GM23338 (cell line): ENCODE results near the gene C11orf98. TPM values are rescaled to one million over a fixed set of nuclear protein-coding genes. Genes with fewer than 3 reads are reported as not detected.

Experiments used
- ATAC-seq: fragments of 200-7000 bp; cut with Tn5 transposase; 3 replicates; pipeline ENCODE4 v1.9.1; 2020
- DNase-seq: peaks from one replicate; pipeline ENCODE4 v3.0.0-alpha.2; 2015; ENCODE audit warnings: low spot score
- H2AFZ ChIP-seq: fragments of 200-600 bp; sonication (generic); 2 replicates; pipeline ENCODE4 v1.8.0; 2016; ENCODE audit warnings: antibody characterized with exemption, mild to moderate bottlenecking, moderate library complexity
- H3F3A ChIP-seq: fragments of 200-600 bp; sonication (generic); replicated peaks from 2 replicates; pipeline ENCODE4 v1.8.0; 2017; ENCODE audit warnings: antibody characterized with exemption, mixed run types, low read depth
- H3K27ac ChIP-seq: fragments of 200-600 bp; sonication (generic); 2 replicates; pipeline ENCODE4 v1.6.1; 2016; ENCODE audit warnings: low read depth
- H3K27me3 ChIP-seq: fragments of 200-600 bp; sonication (generic); 2 replicates; pipeline ENCODE4 v1.8.0; 2016; ENCODE audit warnings: mild to moderate bottlenecking, mixed run types, moderate library complexity; ENCODE audit not compliant: insufficient read depth
- H3K36me3 ChIP-seq: fragments of 200-600 bp; sonication (generic); 2 replicates; pipeline ENCODE4 v1.8.0; 2016; ENCODE audit warnings: mild to moderate bottlenecking; ENCODE audit not compliant: insufficient read depth
- H3K4me1 ChIP-seq: fragments of 200-600 bp; sonication (generic); 2 replicates; pipeline ENCODE4 v1.8.0; 2016; ENCODE audit warnings: mild to moderate bottlenecking, moderate library complexity; ENCODE audit not compliant: insufficient read depth
- H3K4me2 ChIP-seq: fragments of 200-600 bp; sonication (generic); 2 replicates; pipeline ENCODE4 v1.7.1; 2017; ENCODE audit warnings: mixed run types
- H3K4me3 ChIP-seq: fragments of 200-600 bp; sonication (generic); 2 replicates; pipeline ENCODE4 v1.6.1; 2016; ENCODE audit warnings: mixed run types
- H3K79me2 ChIP-seq: fragments of 200-600 bp; sonication (generic); replicated peaks from 2 replicates; pipeline ENCODE4 v1.8.0; 2017; ENCODE audit warnings: mild to moderate bottlenecking; ENCODE audit not compliant: insufficient read depth
- H3K9me2 ChIP-seq: fragments of 200-600 bp; sonication (generic); 2 replicates; pipeline ENCODE4 v1.8.0; 2017; ENCODE audit not compliant: insufficient read depth
- H4K20me1 ChIP-seq: fragments of 200-600 bp; sonication (generic); replicated peaks from 2 replicates; pipeline ENCODE4 v1.8.0; 2017; ENCODE audit warnings: mild to moderate bottlenecking; ENCODE audit not compliant: insufficient read depth
- H3K27ac Mint-ChIP-seq: 2 replicates; pipeline ENCODE4 v1.8.0; 2020; ENCODE audit warnings: inconsistent platforms, mild to moderate bottlenecking, moderate library complexity, mixed read lengths
- H3K27me3 Mint-ChIP-seq: 3 replicates; pipeline ENCODE4 v1.8.0; 2022; ENCODE audit warnings: low read depth, mild to moderate bottlenecking, moderate library complexity, mixed read lengths, inconsistent platforms; ENCODE audit not compliant: insufficient read depth, poor library complexity
- H3K36me3 Mint-ChIP-seq: 3 replicates; pipeline ENCODE4 v1.8.0; 2021; ENCODE audit warnings: low read depth, mild to moderate bottlenecking, inconsistent platforms, moderate library complexity, mixed read lengths
- H3K4me1 Mint-ChIP-seq: 3 replicates; pipeline ENCODE4 v1.8.0; 2020; ENCODE audit warnings: mild to moderate bottlenecking, inconsistent platforms, mixed read lengths
- H3K4me3 Mint-ChIP-seq: 3 replicates; pipeline ENCODE4 v1.8.0; 2021; ENCODE audit warnings: moderate library complexity, mild to moderate bottlenecking, inconsistent platforms, mixed read lengths
- H3K9me3 Mint-ChIP-seq: 3 replicates; pipeline ENCODE4 v1.8.0; 2020; ENCODE audit warnings: moderate library complexity, mild to moderate bottlenecking, inconsistent platforms, mixed read lengths
- CREB1 ChIP-seq: fragments of 250-450 bp; sonication (Bioruptor Pico); IDR thresholded peaks from 2 replicates; pipeline ENCODE4 v1.5.0; 2020; ENCODE audit warnings: low read depth, mild to moderate bottlenecking, moderate library complexity
- CTCF ChIP-seq, 2 experiments: fragments of 200-600 bp in 1 of 2; sonication (generic) in 1 of 2; conservative IDR thresholded peaks; 2 replicates each; pipeline versions ENCODE4 v1.5.1 to v1.6.1; 2016 to 2017; ENCODE audit warnings: antibody characterized with exemption in 2 of 2, low read depth in 2 of 2, mild to moderate bottlenecking in 2 of 2, moderate library complexity in 1 of 2
- ETS1 ChIP-seq: IDR thresholded peaks from 2 replicates; pipeline ENCODE4 v1.6.1; 2016; ENCODE audit warnings: antibody characterized with exemption
- JUNB ChIP-seq: IDR thresholded peaks from one replicate; pipeline ENCODE4 v1.6.1; 2016; ENCODE audit warnings: antibody characterized with exemption; ENCODE audit not compliant: unreplicated experiment
- NANOG ChIP-seq: IDR thresholded peaks from 2 replicates; pipeline ENCODE4 v1.6.1; 2016; ENCODE audit warnings: antibody characterized with exemption, borderline replicate concordance
- POLR2AphosphoS5 ChIP-seq: IDR thresholded peaks from 2 replicates; pipeline ENCODE4 v1.6.1; 2016; ENCODE audit warnings: antibody characterized with exemption, low read depth
- STAT1 ChIP-seq: IDR thresholded peaks from one replicate; pipeline ENCODE4 v1.6.1; 2016; ENCODE audit warnings: antibody characterized with exemption; ENCODE audit not compliant: unreplicated experiment
- ZNF114 ChIP-seq: fragments of 250-450 bp; sonication (Bioruptor Pico); IDR thresholded peaks from 2 replicates; pipeline ENCODE4 v1.5.0; 2020; ENCODE audit warnings: mild to moderate bottlenecking, moderate library complexity
- ZNF331 ChIP-seq: fragments of 250-450 bp; sonication (Bioruptor Pico); IDR thresholded peaks from 2 replicates; pipeline ENCODE4 v1.5.0; 2020; ENCODE audit warnings: low read depth, mild to moderate bottlenecking, moderate library complexity
- polyA plus RNA-seq: library from polyadenylated mRNA; unstranded; fragments of >200 nt; fragmentation: Nextera tagmentation; extraction: Ambion mirVana; gene quantifications from 2 replicates; pipeline ENCODE4 v1.2.1, GENCODE V29; 2016
- total RNA-seq: library from RNA; depleted of rRNA; stranded (reverse); fragments of >200 nt; shearing (Covaris generic); gene quantifications from 2 replicates; pipeline ENCODE4 v1.2.3, GENCODE V29; 2014

C11orf98 gene
- total and polyA plus RNA-seq, 2 experiments from 2014 or later: 132 to 479 TPM

GRCh38 chr11:62688491-62688890 lies 23.5 kb upstream of the C11orf98 start (continued):
- TF ChIP-seq ZNF331 (CRISPR knock-in tag) (no peak), JUNB (no peak), ETS1 (no peak), CREB1 (no peak)

- H3K4me3 Mint-ChIP-seq: no peak overlapping the region; the same call in 1 of the 3 replicates
- peak overlapping the region; percentile 82 for H3K4me2 ChIP-seq
- H3K4me3 ChIP-seq: peak overlapping the region; percentile 56
These were observed 22.7 kb upstream of the C11orf98 start for GRCh38 chr11:62687508-62688396.

GRCh38 chr11:62682518-62682917 lies 17.5 kb upstream of the C11orf98 start:
- Histone ChIP-seq H2AFZ (no peak overlapping the region), H3K4me1 (peaks cover 8% of the 10 kb centered on the region), H3K27ac (no peak overlapping the region), H3K27me3 (peaks cover 6% of the 10 kb centered on the region), H3K4me3 (no peak overlapping the region), H3K79me2 (peaks cover 10% of the 10 kb centered on the region), H3F3A (peaks cover 9% of the 10 kb centered on the region), H4K20me1 (no peaks in the 10 kb centered on the region), H3K9me2 (no peaks in the 10 kb centered on the region), H3K4me2 (no peak overlapping the region), H3K36me3 (no peaks in the 10 kb centered on the region)
- no peak overlapping the region for H3K27ac Mint-ChIP-seq
- H3K4me3 Mint-ChIP-seq: no peak overlapping the region
- DNase-seq: no peak
- H3K27me3 Mint-ChIP-seq: peaks cover 6% of the 10 kb centered on the region
- no peaks in the 10 kb centered on the region for H3K9me3 Mint-ChIP-seq
- ATAC-seq: no peak
- peaks cover 8% of the 10 kb centered on the region for H3K36me3 Mint-ChIP-seq
- H3K4me1 Mint-ChIP-seq: peaks cover 13% of the 10 kb centered on the region
- TF ChIP-seq ETS1 (no peak), CTCF (conservative IDR thresholded peaks at IDR 0.05; ENCODE audit: low read depth in 2 of 2) (no peak), CREB1 (no peak), ZNF331 (CRISPR knock-in tag) (no peak), STAT1 (no peak), NANOG (no peak)

More at GRCh38 chr11:62687508-62688396, 22.7 kb upstream of the C11orf98 start:
- Mint-ChIP-seq H3K27me3 (peaks cover 6% of the 10 kb centered on the region), H3K27ac (no peak overlapping the region), H3K4me1 (peaks cover 12% of the 10 kb centered on the region; the same call in 2 of the 3 replicates), H3K36me3 (peaks cover 25% of the 10 kb centered on the region), H3K9me3 (no peaks in the 10 kb centered on the region)
- Histone ChIP-seq H3F3A (peaks cover 8% of the 10 kb centered on the region), H3K27me3 (peaks cover 20% of the 10 kb centered on the region), H4K20me1 (no peaks in the 10 kb centered on the region), H3K4me1 (peaks cover 8% of the 10 kb centered on the region), H3K79me2 (no peaks in the 10 kb centered on the region), H3K27ac (no peak overlapping the region), H2AFZ (peak overlapping the region; percentile 99), H3K9me2 (no peaks in the 10 kb centered on the region), H3K36me3 (no peaks in the 10 kb centered on the region; the same call in 1 of the 2 replicates)
- ATAC-seq (peak; percentile 90), DNase-seq (peak; percentile 85)
- no peak for TF ChIP-seq ZNF114 (CRISPR knock-in tag)
- peak; percentile 62; the same call in 1 of the 2 replicates for TF ChIP-seq POLR2AphosphoS5
